ENCODE results near the gene ZNF846. TPM values are rescaled to one million over a fixed set of nuclear protein-coding genes. Genes with fewer than 3 reads are reported as not detected.

The ZNF846 gene
- total and polyA plus RNA-seq, 2 of the 4 experiments (the other 2 are of a cell fraction) = 5.7 to 6.5 TPM

GRCh38 chr19:9811139-9811538, 42.6 kb upstream of the ZNF846 start:
- no peak for TF ChIP-seq MAZ (IDR thresholded peaks at IDR 0.05; ENCODE audit: borderline replicate concordance, low read depth, low read length)
- no peak for TF ChIP-seq MAFK (IDR thresholded peaks at IDR 0.05; ENCODE audit: low read depth, low read length)
- TF ChIP-seq CHD1 (IDR thresholded peaks at IDR 0.05; ENCODE audit: low read depth, low read length) = no peak
- no peak for TF ChIP-seq USF2 (IDR thresholded peaks at IDR 0.05; ENCODE audit: low read depth, low read length)
- TF ChIP-seq SMC3 (IDR thresholded peaks at IDR 0.05; ENCODE audit: low read depth, low read length) = no peak
- TF ChIP-seq RFX5 (IDR thresholded peaks at IDR 0.05; ENCODE audit: low read depth, low read length) = no peak
- TF ChIP-seq RCOR1 (IDR thresholded peaks at IDR 0.05; ENCODE audit: insufficient replicate concordance, low read length) = no peak
- TF ChIP-seq ELK1 (IDR thresholded peaks at IDR 0.05; ENCODE audit: borderline replicate concordance, low read depth, low read length) = no peak
- TF ChIP-seq POLR2A (IDR thresholded peaks at IDR 0.05; ENCODE audit: low read depth, low read length) = no peak
- TF ChIP-seq BHLHE40 (IDR thresholded peaks at IDR 0.05; ENCODE audit: low read depth, low read length) = no peak
- no peak for TF ChIP-seq CTCF (conservative IDR thresholded peaks at IDR 0.05; ENCODE audit: low read depth, low read length)
- no peak for TF ChIP-seq RAD21 (IDR thresholded peaks at IDR 0.05; ENCODE audit: low read length)
- no peak for TF ChIP-seq FOS (IDR thresholded peaks at IDR 0.05; ENCODE audit: low read depth, low read length)
- no peak for TF ChIP-seq MXI1 (IDR thresholded peaks at IDR 0.05; ENCODE audit: borderline replicate concordance, low read depth, low read length)
- no peak for TF ChIP-seq CEBPB (IDR thresholded peaks at IDR 0.05; ENCODE audit: low read depth, low read length)
- TF ChIP-seq NFE2L2 (IDR thresholded peaks at IDR 0.05; ENCODE audit: low read depth, low read length) = no peak
- H2BK5ac ChIP-seq (ENCODE audit: low read depth, low read length, poor library complexity, severe bottlenecking) = no peak overlapping the region
- no peak overlapping the region for H2BK120ac ChIP-seq (ENCODE audit: low read depth, low read length)
- H3K56ac ChIP-seq (ENCODE audit: extremely low read depth, insufficient read depth, low read length) = no peak overlapping the region
- H4K8ac ChIP-seq (ENCODE audit: low read depth in 2 of 2, low read length in 2 of 2) = no peak overlapping the region
- no peak overlapping the region for H3K4me2 ChIP-seq (ENCODE audit: low read depth, low read length)
- H4K5ac ChIP-seq (ENCODE audit: low read depth, low read length) = no peak overlapping the region
- H2AK5ac ChIP-seq (ENCODE audit: low read depth, low read length) = no peak overlapping the region
- ATAC-seq (ENCODE audit: low read depth) (no peak), DNase-seq (no peak)
- H3K27me3 ChIP-seq (ENCODE audit: control insufficient read depth, insufficient read depth, low read length) = no peaks in the 10 kb centered on the region
- no peak overlapping the region for H3K4me3 ChIP-seq (ENCODE audit: insufficient read depth, low read depth, low read length)
- no peaks in the 10 kb centered on the region for H3K4me1 ChIP-seq (ENCODE audit: control insufficient read depth, insufficient read depth, low read length)
- H3K79me1 ChIP-seq (ENCODE audit: low read depth in 1 of 2, low read length in 2 of 2) = peaks cover 3 to 5% of the 10 kb centered on the region in 2 experiments; a peak in 3 of 4 replicates
- intact Hi-C loops (cut with micrococcal nuclease) (no loop called here), dilution Hi-C loops (cut with HindIII; ENCODE audit: low sequenced_read_pairs, unreplicated experiment) (no loop called here), in situ Hi-C loops (cut with MboI; ENCODE audit: low sequenced_read_pairs) (no loop called here)
- H2BK20ac ChIP-seq (ENCODE audit: low read depth, low read length) = no peak overlapping the region
- H3K4ac ChIP-seq (ENCODE audit: low read depth, low read length) = no peak overlapping the region
- no peak overlapping the region for H3K18ac ChIP-seq (ENCODE audit: low read depth, low read length)
- 95% methylated on average over 21 of the region's 21 CpGs; no CpG with 5 or more reads in 1 of the 2 experiments for WGBS, 2 experiments (ENCODE audit: extremely low coverage in 2 of 2, insufficient read length in 1 of 2)
- no peaks in the 10 kb centered on the region for H3K9me1 ChIP-seq (ENCODE audit: insufficient read depth, low read length)
- H2BK15ac ChIP-seq (ENCODE audit: low read depth, low read length) = no peak overlapping the region
- peaks cover 46% of the 10 kb centered on the region for H3K36me3 ChIP-seq (ENCODE audit: control insufficient read depth, insufficient read depth, low read length)
- no peak overlapping the region for H2AK9ac ChIP-seq (replicated peaks; ENCODE audit: low read depth, low read length, poor library complexity)
- no peaks in the 10 kb centered on the region for H3K9me3 ChIP-seq (ENCODE audit: control insufficient read depth, insufficient read depth, low read length)
- H3K14ac ChIP-seq (replicated peaks; ENCODE audit: low read depth, low read length) = no peak overlapping the region
- H2AFZ ChIP-seq (replicated peaks; ENCODE audit: low read length, poor library complexity) = no peak overlapping the region
- H3K9ac ChIP-seq (ENCODE audit: low read depth, low read length) = no peak overlapping the region
- ChIA-PET CTCF (no interaction called here), POLR2A (ENCODE audit: unreplicated experiment) (interaction anchor here (0.6 kb wide), 1 partner anchor 13 kb away, joined by 4 read pairs; no protein-coding TSS in a partner anchor)
- no TSS peak for BruUV-seq (replicated peaks)
- no peak overlapping the region for H4K91ac ChIP-seq (ENCODE audit: insufficient read depth, low read depth, low read length)
- no peak overlapping the region for H3K23ac ChIP-seq (ENCODE audit: low read depth, low read length)
- no peaks in the 10 kb centered on the region; the same call in 1 of the 2 replicates for H4K20me1 ChIP-seq (ENCODE audit: insufficient read depth, low read length)
- no peak overlapping the region for H3K27ac ChIP-seq (ENCODE audit: insufficient read depth, low read length)
